ENCODE results near the gene RPL9. TPM values are rescaled to one million over a fixed set of nuclear protein-coding genes. Genes with fewer than 3 reads are reported as not detected.

The RPL9 gene
- total and polyA plus RNA-seq, 2 of the 13 experiments (the other 11 are each of a cell fraction or from before 2014, with no cell fraction given), result 993 to 2,148 TPM

- no peak for TF ChIP-seq ZNF549 (CRISPR knock-in tag; IDR thresholded peaks at IDR 0.05)
- no peak for TF ChIP-seq KDM4B (CRISPR knock-in tag; IDR thresholded peaks at IDR 0.05)
- no peak for TF ChIP-seq ZNF557 (CRISPR knock-in tag; IDR thresholded peaks at IDR 0.05)
- TF ChIP-seq NFATC3 (CRISPR knock-in tag; IDR thresholded peaks at IDR 0.05), result no peak
- no peak for TF ChIP-seq ZNF407 (CRISPR knock-in tag; IDR thresholded peaks at IDR 0.05; ENCODE audit: not compliant biosample characterization)
- TF ChIP-seq MLX (CRISPR knock-in tag; IDR thresholded peaks at IDR 0.05), result no peak
- TF ChIP-seq ZNF672 (CRISPR knock-in tag; IDR thresholded peaks at IDR 0.05), result no peak
- TF ChIP-seq KDM5A (IDR thresholded peaks at IDR 0.05; ENCODE audit: borderline replicate concordance, low read length), result no peak
- TF ChIP-seq GABPB1 (CRISPR knock-in tag; IDR thresholded peaks at IDR 0.05), result no peak
- TF ChIP-seq ZNF713 (CRISPR knock-in tag; IDR thresholded peaks at IDR 0.05), result no peak
- no peak for TF ChIP-seq ZNF225 (CRISPR knock-in tag; IDR thresholded peaks at IDR 0.05)
- no peak for TF ChIP-seq PCBP1 (IDR thresholded peaks at IDR 0.05; ENCODE audit: borderline replicate concordance, low read depth, low read length)
- TF ChIP-seq RXRA (CRISPR knock-in tag; IDR thresholded peaks at IDR 0.05), result no peak
- TF ChIP-seq ZNF710 (CRISPR knock-in tag; IDR thresholded peaks at IDR 0.05; ENCODE audit: borderline replicate concordance), result no peak
- TF ChIP-seq ZMAT5 (CRISPR knock-in tag; IDR thresholded peaks at IDR 0.05; ENCODE audit: borderline replicate concordance, low read depth), result no peak
- TF ChIP-seq ZC3H13 (CRISPR knock-in tag; IDR thresholded peaks at IDR 0.05), result no peak
- no peak for TF ChIP-seq ZNF784 (CRISPR knock-in tag; IDR thresholded peaks at IDR 0.05; ENCODE audit: borderline replicate concordance)
- peak; percentile 66; the same call in 1 of the 2 replicates for TF ChIP-seq KMT2A (CRISPR knock-in tag; IDR thresholded peaks at IDR 0.05)
Measured at GRCh38 chr4:39469429-39470077, 10.8 kb upstream of the RPL9 start (continued).

Measured in HepG2 (cell line).